ENCODE results near the gene USP14.

The USP14 gene

GRCh38 chr18:159933-160332 lies 1.6 kb downstream of the USP14 start:
- DNase-seq (ENCODE audit: low spot score), result no peak

- DNase-seq (ENCODE audit: low spot score), result no peak
Measured at GRCh38 chr18:160831-161570, 2.6 kb downstream of the USP14 start.

DNA sequence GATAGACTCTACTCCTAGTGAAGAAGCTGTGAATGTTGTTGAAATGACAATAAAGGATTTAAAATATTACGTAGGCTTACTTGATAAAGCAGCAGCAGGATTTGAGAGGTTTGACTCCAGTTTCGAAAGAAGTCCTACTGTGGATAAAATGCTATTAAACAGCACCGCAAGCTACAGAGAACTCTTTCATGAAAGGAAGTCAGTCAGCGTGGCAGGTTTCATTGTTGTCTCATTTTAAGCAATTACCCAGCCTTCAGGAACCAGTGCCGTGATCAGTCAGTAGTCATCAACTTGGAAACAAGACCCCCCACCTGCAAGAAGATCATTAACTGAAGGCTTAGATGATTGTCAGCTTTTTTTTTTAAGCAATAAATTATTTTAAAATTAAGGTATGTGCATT lies 14.0 kb downstream of the USP14 start:
- no peak for DNase-seq (ENCODE audit: low spot score)

- no peak for DNase-seq (ENCODE audit: low spot score)
Measured at GRCh38 chr18:179499-179898, 21.1 kb downstream of the USP14 start.

- DNase-seq (ENCODE audit: low spot score), result no peak
Measured at GRCh38 chr18:181711-182110, 23.4 kb downstream of the USP14 start.

DNA sequence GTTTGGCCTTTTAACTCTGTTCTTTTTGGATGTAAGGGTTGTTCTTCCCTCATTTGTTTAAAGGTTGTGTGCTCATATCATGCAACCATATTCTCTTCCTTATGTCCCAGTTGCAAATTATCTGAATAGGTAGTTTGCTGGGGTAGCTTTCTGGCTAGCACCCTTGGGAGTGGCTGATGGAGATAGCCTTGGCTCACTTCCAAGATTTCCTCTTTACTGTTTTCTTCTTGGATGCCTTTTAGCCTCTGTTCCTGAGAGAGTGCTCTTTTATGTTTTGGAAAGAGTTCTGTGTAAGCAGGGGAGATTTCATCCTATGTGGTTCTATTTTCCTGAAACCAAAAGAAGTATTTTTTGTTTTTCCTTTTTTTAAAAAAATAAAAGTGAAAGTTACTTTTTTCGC lies 25.4 kb downstream of the USP14 start:
- peak; percentile 55 for DNase-seq (ENCODE audit: low spot score)

DNA sequence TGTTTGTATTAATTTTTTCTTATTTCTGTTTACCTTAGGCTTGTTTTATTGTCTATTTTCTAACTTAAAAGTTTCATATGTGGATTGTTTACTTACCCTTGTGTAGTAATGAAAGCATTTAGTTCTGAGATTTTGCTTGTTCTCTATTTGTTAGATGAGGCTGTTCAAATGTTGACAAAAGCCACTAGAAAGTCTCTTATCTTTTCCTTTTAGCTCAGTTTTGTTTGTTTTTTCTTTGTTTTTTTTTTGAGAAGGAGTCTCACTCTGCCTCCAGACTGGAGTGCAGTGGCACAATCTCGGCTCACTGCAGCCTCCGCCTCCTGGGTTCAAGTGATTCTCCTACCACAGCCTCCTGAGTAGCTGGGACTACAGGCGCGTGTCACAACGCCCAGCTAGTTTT lies 30.9 kb downstream of the USP14 start:
- DNase-seq (ENCODE audit: low spot score), result no peak

DNA sequence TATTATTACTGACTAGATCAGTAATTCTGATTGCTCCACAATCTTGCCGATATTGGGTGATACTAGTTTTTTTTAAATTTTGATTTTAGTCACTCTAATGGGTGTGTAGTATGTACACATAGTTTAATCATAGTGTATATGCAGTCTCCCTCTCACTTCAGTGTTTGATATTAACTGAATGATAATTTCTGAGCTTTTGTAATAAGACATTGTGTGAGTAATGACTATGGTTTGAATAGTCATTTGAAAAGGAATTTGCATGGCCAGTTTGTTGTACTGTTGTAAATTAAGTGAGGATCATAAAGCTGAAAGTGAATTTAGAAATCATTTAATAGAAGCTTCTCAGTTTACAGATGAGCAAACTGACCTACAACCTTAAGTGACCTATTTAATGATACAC lies 33.4 kb downstream of the USP14 start:
- no peak for DNase-seq (ENCODE audit: low spot score)

GRCh38 chr18:192801-193200 lies 34.4 kb downstream of the USP14 start:
- DNase-seq (ENCODE audit: low spot score), result no peak

DNA sequence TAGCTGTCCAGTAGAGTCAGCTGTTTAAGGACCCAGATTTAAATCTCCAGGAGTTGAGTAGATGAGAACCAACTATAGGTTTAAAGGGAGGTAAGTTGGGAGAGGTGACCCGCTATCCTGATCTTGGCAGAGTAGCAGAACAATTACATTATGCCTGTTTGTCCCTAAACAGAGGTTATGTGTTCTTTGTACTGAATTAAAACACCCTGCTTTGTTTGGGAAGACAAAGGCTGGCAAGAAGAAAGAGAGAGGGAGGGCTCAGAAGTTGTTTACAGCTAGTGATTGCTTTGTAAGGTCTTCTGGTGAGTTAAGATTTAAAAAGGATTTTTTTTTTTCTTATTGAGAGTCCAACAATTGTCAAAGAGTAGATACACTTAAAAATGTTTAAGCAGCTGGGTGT lies 37.3 kb downstream of the USP14 start:
- no peak for DNase-seq (ENCODE audit: low spot score)

DNA sequence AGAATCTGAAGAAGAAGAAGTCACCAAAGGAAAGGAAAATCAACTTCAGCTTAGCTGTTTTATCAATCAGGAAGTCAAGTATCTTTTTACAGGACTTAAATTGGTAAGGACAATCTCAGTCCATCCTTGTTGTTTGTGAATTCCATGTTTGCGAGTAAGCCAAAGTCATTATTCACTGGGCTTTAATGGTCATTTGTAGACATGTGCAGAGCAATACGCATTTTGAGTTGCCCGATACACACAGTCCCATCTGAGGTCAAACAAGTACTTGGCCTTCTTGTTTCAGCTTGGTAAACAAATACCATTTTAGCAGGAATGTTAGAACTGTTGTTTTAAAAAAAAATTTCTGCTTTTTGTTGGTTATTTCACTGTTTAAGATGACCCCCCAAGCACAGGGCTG lies 40.9 kb downstream of the USP14 start:
- no peak for DNase-seq (ENCODE audit: low spot score)

DNA sequence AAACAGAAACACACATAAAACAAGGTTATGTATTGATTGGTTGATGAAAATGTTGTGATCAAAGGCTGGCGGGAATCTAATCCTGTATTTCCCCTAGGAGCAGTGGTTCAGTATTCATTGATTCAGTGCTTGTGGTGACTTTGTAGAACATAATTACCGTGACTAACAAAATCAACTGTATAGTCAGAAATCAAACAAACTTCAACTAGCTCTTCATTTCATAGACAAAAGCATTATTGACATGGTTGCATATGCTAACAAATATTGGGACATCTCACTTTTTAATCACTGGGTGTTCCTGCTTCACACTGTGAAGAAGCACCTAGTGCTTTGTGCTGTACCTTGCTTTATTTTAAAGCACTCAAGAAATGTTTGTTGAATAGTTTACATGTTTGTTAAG lies 41.4 kb downstream of the USP14 start:
- DNase-seq (ENCODE audit: low spot score), result no peak

GRCh38 chr18:210075-210474 lies 51.7 kb downstream of the USP14 start:
- no peak for DNase-seq (ENCODE audit: low spot score)

GRCh38 chr18:210733-211132 lies 52.4 kb downstream of the USP14 start:
- DNase-seq (ENCODE audit: low spot score), result no peak

GRCh38 chr18:211582-211981 lies 53.2 kb downstream of the USP14 start:
- DNase-seq (ENCODE audit: low spot score), result no peak

- no peak for DNase-seq (ENCODE audit: low spot score)
Measured at GRCh38 chr18:212780-213179, 54.4 kb downstream of the USP14 start.

- no peak for DNase-seq (ENCODE audit: low spot score)
Measured at GRCh38 chr18:213505-213904, 55.1 kb downstream of the USP14 start.

- no peak for DNase-seq (ENCODE audit: low spot score)
Measured at GRCh38 chr18:213966-214365, 55.6 kb downstream of the USP14 start.

DNA sequence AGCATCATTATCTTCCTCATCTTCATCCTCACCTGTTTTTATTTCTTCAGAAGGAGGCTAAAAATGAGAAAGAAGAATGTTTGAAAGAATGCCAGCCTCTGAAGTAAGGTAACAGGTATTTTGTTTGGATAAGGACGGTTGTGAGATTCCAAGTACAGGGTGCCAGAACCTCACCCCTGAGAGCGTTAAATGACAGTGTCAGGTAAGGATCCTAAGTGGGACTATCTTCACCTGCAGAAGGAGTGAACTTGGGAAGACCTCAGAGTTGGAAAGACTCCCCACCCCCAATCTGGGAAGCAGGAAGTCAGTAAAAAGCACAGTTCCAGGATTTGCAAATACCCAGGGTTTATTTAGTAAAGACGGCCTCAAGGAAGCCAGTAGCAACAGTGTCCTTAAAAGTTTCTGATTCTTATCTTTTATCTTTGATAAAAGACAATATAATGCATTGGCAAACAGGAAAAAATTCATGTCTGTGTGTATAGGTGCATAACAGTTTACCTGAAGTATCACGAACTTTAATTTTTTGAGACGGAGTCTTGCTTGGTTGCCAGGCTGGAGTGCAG lies 57.2 kb downstream of the USP14 start:
- DNase-seq (ENCODE audit: low spot score), result no peak

DNA sequence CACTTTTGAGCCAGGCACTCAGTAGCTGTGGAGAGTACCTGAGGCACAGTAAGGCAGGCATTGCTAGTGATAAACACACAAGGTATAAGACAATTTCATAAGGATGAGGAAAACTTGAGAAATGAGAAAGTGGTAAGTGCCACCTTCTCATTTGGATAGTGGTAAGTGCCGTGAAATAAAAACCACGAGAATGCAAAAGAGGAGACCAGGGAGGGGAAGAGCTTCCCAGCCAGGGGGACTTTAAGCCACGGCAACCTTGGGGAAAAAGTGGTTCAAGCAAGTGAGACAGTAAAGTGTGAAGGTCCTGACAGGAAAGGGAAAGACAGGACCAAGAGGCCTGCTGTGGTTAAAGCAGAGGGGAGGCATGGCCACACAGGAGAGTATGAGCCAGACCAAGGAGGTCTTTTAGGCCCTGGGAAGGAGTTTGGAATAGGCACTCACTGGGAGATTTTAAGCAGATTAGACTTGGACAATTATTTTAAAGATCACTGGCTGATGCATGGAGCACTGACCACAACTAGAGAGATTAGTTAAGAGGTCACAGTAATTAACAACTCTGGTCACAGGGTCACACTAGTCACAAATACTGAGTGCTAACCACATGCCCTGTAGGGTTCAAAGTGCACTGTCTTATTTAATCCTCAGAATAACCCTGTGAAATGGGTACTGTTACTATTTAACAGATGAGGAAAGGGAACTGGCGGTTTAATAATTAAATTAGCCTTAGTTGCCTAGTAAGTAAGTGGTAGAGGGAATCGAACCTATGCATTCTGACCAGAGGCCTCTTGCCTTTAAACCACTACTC lies 59.4 kb downstream of the USP14 start:
- DNase-seq (ENCODE audit: low spot score), result no peak

- DNase-seq (ENCODE audit: low spot score), result no peak
Measured at GRCh38 chr18:220708-221107, 62.4 kb downstream of the USP14 start.

DNA sequence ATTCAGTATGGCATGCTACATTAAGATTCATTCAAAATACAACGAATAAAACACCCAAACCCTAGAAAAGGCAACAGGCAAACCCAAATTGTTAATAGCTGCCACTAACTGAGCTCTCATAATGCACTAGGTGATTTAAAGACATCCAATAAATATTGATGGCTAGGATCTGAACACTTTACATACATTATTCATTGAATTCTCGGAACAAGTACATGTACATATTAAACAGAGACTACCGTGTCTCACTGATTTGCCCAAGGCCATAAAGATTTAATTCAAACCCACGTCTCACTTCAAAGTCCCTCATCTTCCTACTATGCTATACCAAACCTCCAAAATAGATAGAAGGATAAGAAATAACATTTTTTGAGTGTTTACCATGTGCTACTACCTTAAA lies 67.4 kb downstream of the USP14 start:
- DNase-seq (ENCODE audit: low spot score), result no peak

GRCh38 chr18:227374-227773 lies 69.0 kb downstream of the USP14 start:
- DNase-seq (ENCODE audit: low spot score), result no peak
